Measurements from ENCODE around the gene C1GALT1C1. TPM values are rescaled to one million over a fixed set of nuclear protein-coding genes. Genes with fewer than 3 reads are reported as not detected.

C1GALT1C1 gene
- total RNA-seq, 1 experiment from 2014 or later = 33.2 TPM

- no peak for DNase-seq (ENCODE audit: low read depth)
These were observed 44.2 kb downstream of the C1GALT1C1 start for GRCh38 chrX:120585702-120586101.

Other genes starting within 250 kb of the C1GALT1C1 start
- gene LAMP2, start 160.8 kb downstream of the C1GALT1C1 start, total RNA-seq (2014; rRNA removed) = 121 and 139 TPM in 2 replicates
- gene CUL4B, start 69.1 kb downstream of the C1GALT1C1 start, total RNA-seq (2014; rRNA removed) = 50.5 and 55.9 TPM in 2 replicates
- gene MCTS1, start 26.0 kb downstream of the C1GALT1C1 start, total RNA-seq (2014; rRNA removed) = 58.8 and 59.4 TPM in 2 replicates
- not detected in 2 replicates for gene CT47B1, start 245.8 kb upstream of the C1GALT1C1 start, total RNA-seq (2014; rRNA removed)

All from LHCN-M2 (cell line).